ENCODE results near the gene DENND1C. TPM values are rescaled to one million over a fixed set of nuclear protein-coding genes. Genes with fewer than 3 reads are reported as not detected.

DENND1C gene
- polyA plus RNA-seq, 1 donor from 2014 or later, result 0.17 TPM

DNA sequence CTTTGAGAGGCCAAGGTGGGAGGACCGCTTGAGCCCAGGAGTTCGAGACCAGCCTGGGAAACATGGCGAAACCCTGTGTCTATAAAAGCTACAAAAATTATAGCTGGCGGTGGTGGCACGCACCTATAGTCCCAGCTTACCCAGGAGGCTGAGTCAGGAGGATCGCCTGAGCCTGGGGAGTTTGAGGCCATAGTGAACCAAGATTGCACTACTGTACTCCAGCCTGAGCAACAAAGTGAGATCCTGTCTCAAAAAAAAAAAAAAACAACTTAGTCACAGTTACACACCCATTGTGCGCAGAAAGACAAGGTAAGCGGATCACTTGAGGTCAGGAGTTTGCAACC is 728 bp upstream of the DENND1C start:
- H3F3A ChIP-seq (ENCODE audit: insufficient read depth, low read length, poor library complexity, severe bottlenecking), result no peaks in the 10 kb centered on the region
- no peak overlapping the region for H3K9ac ChIP-seq (ENCODE audit: low read length)
- TF ChIP-seq SMC3 (conservative IDR thresholded peaks at IDR 0.05; ENCODE audit: poor library complexity), result no peak
- TF ChIP-seq, protein P1, sequence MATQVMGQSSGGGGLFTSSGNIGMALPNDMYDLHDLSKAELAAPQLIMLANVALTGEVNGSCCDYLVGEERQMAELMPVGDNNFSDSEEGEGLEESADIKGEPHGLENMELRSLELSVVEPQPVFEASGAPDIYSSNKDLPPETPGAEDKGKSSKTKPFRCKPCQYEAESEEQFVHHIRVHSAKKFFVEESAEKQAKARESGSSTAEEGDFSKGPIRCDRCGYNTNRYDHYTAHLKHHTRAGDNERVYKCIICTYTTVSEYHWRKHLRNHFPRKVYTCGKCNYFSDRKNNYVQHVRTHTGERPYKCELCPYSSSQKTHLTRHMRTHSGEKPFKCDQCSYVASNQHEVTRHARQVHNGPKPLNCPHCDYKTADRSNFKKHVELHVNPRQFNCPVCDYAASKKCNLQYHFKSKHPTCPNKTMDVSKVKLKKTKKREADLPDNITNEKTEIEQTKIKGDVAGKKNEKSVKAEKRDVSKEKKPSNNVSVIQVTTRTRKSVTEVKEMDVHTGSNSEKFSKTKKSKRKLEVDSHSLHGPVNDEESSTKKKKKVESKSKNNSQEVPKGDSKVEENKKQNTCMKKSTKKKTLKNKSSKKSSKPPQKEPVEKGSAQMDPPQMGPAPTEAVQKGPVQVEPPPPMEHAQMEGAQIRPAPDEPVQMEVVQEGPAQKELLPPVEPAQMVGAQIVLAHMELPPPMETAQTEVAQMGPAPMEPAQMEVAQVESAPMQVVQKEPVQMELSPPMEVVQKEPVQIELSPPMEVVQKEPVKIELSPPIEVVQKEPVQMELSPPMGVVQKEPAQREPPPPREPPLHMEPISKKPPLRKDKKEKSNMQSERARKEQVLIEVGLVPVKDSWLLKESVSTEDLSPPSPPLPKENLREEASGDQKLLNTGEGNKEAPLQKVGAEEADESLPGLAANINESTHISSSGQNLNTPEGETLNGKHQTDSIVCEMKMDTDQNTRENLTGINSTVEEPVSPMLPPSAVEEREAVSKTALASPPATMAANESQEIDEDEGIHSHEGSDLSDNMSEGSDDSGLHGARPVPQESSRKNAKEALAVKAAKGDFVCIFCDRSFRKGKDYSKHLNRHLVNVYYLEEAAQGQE (IDR thresholded peaks at IDR 0.05; ENCODE audit: borderline replicate concordance), result no peak
- TF ChIP-seq POLR2AphosphoS5 (IDR thresholded peaks at IDR 0.05), result no peak
- TF ChIP-seq EZH2 (IDR thresholded peaks at IDR 0.05; ENCODE audit: borderline replicate concordance, insufficient read depth, low read length, poor library complexity, severe bottlenecking), result no peak
- no peak for TF ChIP-seq TAF1 (IDR thresholded peaks at IDR 0.05; ENCODE audit: low read depth)
- TF ChIP-seq RAD21 (conservative IDR thresholded peaks at IDR 0.05), result no peak
- no peak for TF ChIP-seq MXI1 (conservative IDR thresholded peaks at IDR 0.05; ENCODE audit: poor library complexity, severe bottlenecking)
- no peak for TF ChIP-seq EP300 (conservative IDR thresholded peaks at IDR 0.05; ENCODE audit: poor library complexity, severe bottlenecking)
- TF ChIP-seq, protein P2, sequence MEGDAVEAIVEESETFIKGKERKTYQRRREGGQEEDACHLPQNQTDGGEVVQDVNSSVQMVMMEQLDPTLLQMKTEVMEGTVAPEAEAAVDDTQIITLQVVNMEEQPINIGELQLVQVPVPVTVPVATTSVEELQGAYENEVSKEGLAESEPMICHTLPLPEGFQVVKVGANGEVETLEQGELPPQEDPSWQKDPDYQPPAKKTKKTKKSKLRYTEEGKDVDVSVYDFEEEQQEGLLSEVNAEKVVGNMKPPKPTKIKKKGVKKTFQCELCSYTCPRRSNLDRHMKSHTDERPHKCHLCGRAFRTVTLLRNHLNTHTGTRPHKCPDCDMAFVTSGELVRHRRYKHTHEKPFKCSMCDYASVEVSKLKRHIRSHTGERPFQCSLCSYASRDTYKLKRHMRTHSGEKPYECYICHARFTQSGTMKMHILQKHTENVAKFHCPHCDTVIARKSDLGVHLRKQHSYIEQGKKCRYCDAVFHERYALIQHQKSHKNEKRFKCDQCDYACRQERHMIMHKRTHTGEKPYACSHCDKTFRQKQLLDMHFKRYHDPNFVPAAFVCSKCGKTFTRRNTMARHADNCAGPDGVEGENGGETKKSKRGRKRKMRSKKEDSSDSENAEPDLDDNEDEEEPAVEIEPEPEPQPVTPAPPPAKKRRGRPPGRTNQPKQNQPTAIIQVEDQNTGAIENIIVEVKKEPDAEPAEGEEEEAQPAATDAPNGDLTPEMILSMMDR (IDR thresholded peaks at IDR 0.05; ENCODE audit: poor library complexity, severe bottlenecking), result no peak

DNA sequence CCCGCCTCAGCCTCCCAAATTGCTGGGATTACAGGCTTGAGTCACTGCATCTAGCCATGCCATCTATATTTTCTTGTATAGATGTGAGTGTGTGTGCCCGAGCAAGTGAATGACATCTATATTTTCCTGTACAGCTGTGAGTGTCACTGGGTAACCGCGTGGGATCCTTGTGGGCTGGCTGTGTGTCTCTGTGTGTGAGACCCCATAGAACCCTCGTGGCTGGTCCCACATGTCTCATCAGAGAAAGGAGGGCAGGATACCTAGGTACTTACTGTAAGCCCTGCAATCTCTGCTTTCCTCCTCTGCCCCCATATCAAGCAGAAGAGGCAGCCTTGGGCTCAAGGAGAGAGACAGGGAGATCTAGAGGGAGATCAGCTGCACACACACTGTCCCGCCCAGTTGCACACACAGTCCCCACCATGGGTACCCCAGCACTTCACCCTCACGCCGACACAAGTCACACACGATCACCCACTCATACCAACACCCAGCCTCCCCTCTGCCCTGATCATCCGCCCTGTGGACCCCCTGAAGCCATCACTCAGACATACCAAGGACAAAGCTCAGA is 655 bp downstream of the DENND1C start:
- Histone ChIP-seq H3K4me3 (ENCODE audit: low read length) (no peak overlapping the region), H3K4me2 (ENCODE audit: low read length) (no peak overlapping the region), H3K36me3 (ENCODE audit: insufficient read depth, low read length) (no peaks in the 10 kb centered on the region), H3K9me3 (ENCODE audit: low read length) (no peaks in the 10 kb centered on the region), H3F3A (ENCODE audit: insufficient read depth, low read length, poor library complexity, severe bottlenecking) (no peaks in the 10 kb centered on the region), H3K79me2 (replicated peaks; ENCODE audit: insufficient read depth, low read length) (no peaks in the 10 kb centered on the region), H3K9me2 (ENCODE audit: insufficient read depth, low read length) (no peaks in the 10 kb centered on the region), H3K27ac (ENCODE audit: low read length) (no peak overlapping the region), H3K9ac (ENCODE audit: low read length) (no peak overlapping the region), H3K27me3 (ENCODE audit: insufficient read depth, low read depth, low read length) (peaks cover 7% of the 10 kb centered on the region), H2AFZ (ENCODE audit: low read depth, low read length) (no peak overlapping the region), H4K20me1 (ENCODE audit: insufficient read depth) (no peaks in the 10 kb centered on the region)
- TF ChIP-seq RAD21 (conservative IDR thresholded peaks at IDR 0.05) (no peak), TAF1 (IDR thresholded peaks at IDR 0.05; ENCODE audit: low read depth) (no peak), EZH2 (IDR thresholded peaks at IDR 0.05; ENCODE audit: borderline replicate concordance, insufficient read depth, low read length, poor library complexity, severe bottlenecking) (no peak)
- TF ChIP-seq, protein P1 (IDR thresholded peaks at IDR 0.05; ENCODE audit: borderline replicate concordance), result no peak

More for the DNA sequence above, 728 bp upstream of the DENND1C start:
- H3K4me2 ChIP-seq (ENCODE audit: low read length), result no peak overlapping the region
- H4K20me1 ChIP-seq (ENCODE audit: insufficient read depth), result no peaks in the 10 kb centered on the region
- no peaks in the 10 kb centered on the region for H3K9me2 ChIP-seq (ENCODE audit: insufficient read depth, low read length)
- H3K36me3 ChIP-seq (ENCODE audit: insufficient read depth, low read length), result no peaks in the 10 kb centered on the region
- H3K79me2 ChIP-seq (replicated peaks; ENCODE audit: insufficient read depth, low read length), result no peaks in the 10 kb centered on the region
- no peak overlapping the region for H3K27ac ChIP-seq (ENCODE audit: low read length)
- H3K4me3 ChIP-seq (ENCODE audit: low read length), result no peak overlapping the region
- H3K9me3 ChIP-seq (ENCODE audit: low read length), result no peaks in the 10 kb centered on the region
- no peaks in the 10 kb centered on the region for H3K27me3 ChIP-seq (ENCODE audit: insufficient read depth, low read depth, low read length)
- no peak overlapping the region for H2AFZ ChIP-seq (ENCODE audit: low read depth, low read length)
